HL-60 (cell line): ENCODE measurements around the gene HEPN1.

Experiments
- DNase-seq, 2 experiments: peaks; one replicate each; pipeline ENCODE4 v3.0.0-alpha.2; 2010 to 2020; ENCODE audit warnings: low read depth in 1 of 2, low spot score in 1 of 2
- H3K27ac ChIP-seq: fragments of 250-450 bp; sonication (Bioruptor Pico); replicated peaks from 2 replicates; pipeline ENCODE4 v1.5.1; 2020; ENCODE audit warnings: mild to moderate bottlenecking, moderate library complexity
- H3K27me3 ChIP-seq: fragments of 250-450 bp; sonication (Bioruptor Pico); 2 replicates; pipeline ENCODE4 v1.5.1; 2021; ENCODE audit warnings: mild to moderate bottlenecking, moderate library complexity; ENCODE audit not compliant: insufficient read depth, poor library complexity, severe bottlenecking
- H3K4me3 ChIP-seq: replicated peaks from 2 replicates; pipeline ENCODE4 v1.5.1; 2011; ENCODE audit warnings: mild to moderate bottlenecking, control low read depth, low read length; ENCODE audit not compliant: insufficient read depth
- CTCF ChIP-seq: IDR thresholded peaks from one replicate; pipeline ENCODE4 v1.5.1; 2011; ENCODE audit warnings: low read length, control low read depth, inconsistent platforms; ENCODE audit not compliant: insufficient read depth
- GABPA ChIP-seq: IDR thresholded peaks from 2 replicates; pipeline ENCODE4 v1.6.1; 2012; ENCODE audit warnings: low read depth
- POLR2AphosphoS5 ChIP-seq: IDR thresholded peaks from 2 replicates; pipeline ENCODE4 v1.6.1; 2012; ENCODE audit warnings: low read depth
- REST ChIP-seq: IDR thresholded peaks from 2 replicates; pipeline ENCODE4 v1.6.1; 2012; ENCODE audit warnings: low read depth; ENCODE audit not compliant: insufficient replicate concordance
- SPI1 ChIP-seq: IDR thresholded peaks from 2 replicates; pipeline ENCODE4 v1.6.1; 2012; ENCODE audit warnings: low read depth, mild to moderate bottlenecking, borderline replicate concordance

The HEPN1 gene

GRCh38 chr11:124953753-124954589, 34.9 kb downstream of the HEPN1 start, which contains the start of gene CCDC15:
TSS of gene CCDC15 (plus strand) at chr11:124954202. CDS start at chr11:124954733, 531 bp downstream.
- H3K4me3 ChIP-seq = peak within 1 kb of the TSS; percentile 77
- peak; percentile 89 for TF ChIP-seq GABPA
- TF ChIP-seq POLR2AphosphoS5 = peak; percentile 97
- TF ChIP-seq CTCF = no peak
- peak; percentile 52; the same call in 1 of the 2 replicates for TF ChIP-seq SPI1
- peak; percentile 45 for TF ChIP-seq REST
- H3K27me3 ChIP-seq = no peaks in the 10 kb centered on the region
- H3K27ac ChIP-seq = peak within 1 kb of the TSS; percentile 82
- peak; percentile 86 to 98 for DNase-seq

GRCh38 chr11:124954590-124954955, 35.5 kb downstream of the HEPN1 start:
- H3K27me3 ChIP-seq = no peaks in the 10 kb centered on the region
- H3K4me3 ChIP-seq = peak overlapping the region; percentile 77
- H3K27ac ChIP-seq = peak overlapping the region; percentile 82
- no peak for DNase-seq
- TF ChIP-seq REST (no peak), GABPA (no peak), POLR2AphosphoS5 (no peak), SPI1 (no peak), CTCF (no peak)

- Histone ChIP-seq H3K27me3 (no peaks in the 10 kb centered on the region), H3K4me3 (no peak overlapping the region), H3K27ac (peak overlapping the region; percentile 82; the same call in 1 of the 2 replicates)
- DNase-seq = no peak
- TF ChIP-seq SPI1 (no peak), GABPA (no peak), POLR2AphosphoS5 (no peak), REST (no peak), CTCF (no peak)
These were observed 36.0 kb downstream of the HEPN1 start for GRCh38 chr11:124955035-124955434.
